HG02885 (cell line): Measurements from ENCODE around the gene STAT6.
"Not testable (repeated sequence)": the region's sequence is repeated elsewhere in the genome, so short reads cannot be mapped to it uniquely, and the experiment has no call there.

Experiments used
- ATAC-seq: cut with Tn5 transposase; IDR thresholded peaks from one replicate; pipeline ENCODE4 v1.9.1; 2021; ENCODE audit warnings: mild to moderate bottlenecking; ENCODE audit not compliant: unreplicated experiment, poor library complexity

STAT6 gene

GRCh38 chr12:57128519-57129247 lies 17.5 kb upstream of the STAT6 start:
- ATAC-seq, result no peak

DNA sequence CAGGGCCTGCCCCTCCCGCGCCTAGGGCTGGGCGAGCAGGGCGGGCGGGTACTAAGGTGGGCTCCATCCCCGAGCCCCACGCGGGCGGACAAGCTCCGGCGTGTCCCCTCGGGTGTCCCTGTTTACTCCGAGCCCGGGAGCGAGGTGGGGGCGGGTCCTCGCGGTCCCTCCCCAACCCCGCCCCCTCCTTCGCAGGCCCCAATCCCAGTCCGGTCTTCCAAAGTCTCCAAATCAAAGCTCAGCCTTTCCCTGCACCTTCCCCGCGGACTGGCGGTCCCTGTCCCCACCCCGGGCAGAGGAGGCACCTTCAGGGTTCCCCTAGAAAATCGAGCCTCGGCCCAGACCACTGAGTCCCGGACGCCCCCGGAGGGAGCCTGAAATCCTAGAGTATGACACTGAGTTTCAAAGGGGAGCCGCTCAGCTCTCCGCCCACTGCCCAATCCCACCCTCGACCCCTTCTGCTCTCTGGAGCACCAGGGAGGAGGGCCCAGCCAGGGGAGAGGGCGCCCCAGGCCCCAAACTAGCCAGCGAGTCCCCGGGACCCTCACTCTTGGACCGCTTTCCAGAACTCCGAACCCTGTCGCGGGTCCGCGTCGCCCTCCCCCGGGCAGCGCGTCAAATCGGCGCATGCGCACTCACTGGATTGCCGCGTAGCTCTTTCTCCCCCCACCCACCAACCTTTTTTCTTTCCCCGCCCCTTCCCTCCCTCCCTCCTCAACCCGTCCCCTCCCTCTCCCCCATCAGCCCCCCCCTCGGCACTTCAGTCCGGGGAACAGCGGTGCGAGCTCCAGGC lies 16.8 kb upstream of the STAT6 start, which contains the start of gene LRP1:
LRP1 (plus strand) TSS at position 758 of the 793 bp plus-strand sequence. CDS start 482 bp downstream, outside the sequence.
- ATAC-seq, result no peak

GRCh38 chr12:57127101-57127725 lies 16.1 kb upstream of the STAT6 start:
- no peak for ATAC-seq

DNA sequence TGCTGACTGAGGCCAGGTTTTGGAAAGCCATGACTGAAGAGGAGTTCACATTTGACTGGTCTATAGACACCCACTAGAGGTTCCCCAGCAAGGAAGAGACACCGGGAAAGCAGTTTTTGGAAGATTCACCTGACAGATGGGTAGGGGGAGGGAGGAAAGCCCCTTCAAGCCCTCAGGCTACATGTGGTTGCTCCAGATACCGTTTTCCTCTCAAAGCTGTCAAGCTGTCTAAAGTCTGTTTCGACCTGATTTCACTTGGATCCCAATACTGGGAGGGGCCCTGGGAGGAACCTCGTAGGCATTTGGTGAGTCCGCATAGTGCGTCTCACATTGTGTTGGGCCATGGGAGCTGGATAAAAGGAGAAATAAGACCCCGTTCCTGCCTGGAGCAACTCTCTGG lies 15.4 kb upstream of the STAT6 start:
- no peak for ATAC-seq

DNA sequence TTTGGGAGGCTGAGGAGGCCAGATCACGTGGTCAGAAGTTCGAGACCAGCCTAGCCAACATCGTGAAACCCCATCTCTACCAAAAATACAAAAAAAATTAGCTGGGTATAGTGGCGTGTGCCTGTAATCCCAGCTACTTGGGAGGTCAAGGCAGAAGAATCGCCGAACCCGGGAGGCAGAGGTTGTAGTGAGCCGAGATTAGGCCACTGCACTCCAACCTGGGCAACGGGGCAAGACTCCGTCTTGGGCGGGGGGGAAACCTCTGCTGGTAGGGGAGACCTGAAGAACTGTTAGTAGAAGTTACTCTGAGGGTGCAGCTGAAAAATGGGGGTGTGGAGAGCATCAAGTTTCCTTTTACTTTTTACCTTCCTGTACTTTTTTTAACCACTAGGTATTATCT lies 14.9 kb upstream of the STAT6 start:
- no peak for ATAC-seq

GRCh38 chr12:57124261-57124877 lies 13.2 kb upstream of the STAT6 start:
- ATAC-seq, result no peak

GRCh38 chr12:57123813-57124212 lies 12.7 kb upstream of the STAT6 start:
- ATAC-seq, result no peak

- ATAC-seq, result not testable (repeated sequence)
These were observed 9.6 kb upstream of the STAT6 start for GRCh38 chr12:57120718-57121117.

- no peak for ATAC-seq
These were observed 8.3 kb upstream of the STAT6 start for GRCh38 chr12:57119294-57120085.

- no peak for ATAC-seq
These were observed 7.6 kb upstream of the STAT6 start for GRCh38 chr12:57118711-57119271.

- no peak for ATAC-seq
These were observed 5.6 kb upstream of the STAT6 start for GRCh38 chr12:57116580-57117281.

- peak; percentile 65 for ATAC-seq
These were observed 1.5 kb upstream of the STAT6 start for GRCh38 chr12:57112492-57113294.

DNA sequence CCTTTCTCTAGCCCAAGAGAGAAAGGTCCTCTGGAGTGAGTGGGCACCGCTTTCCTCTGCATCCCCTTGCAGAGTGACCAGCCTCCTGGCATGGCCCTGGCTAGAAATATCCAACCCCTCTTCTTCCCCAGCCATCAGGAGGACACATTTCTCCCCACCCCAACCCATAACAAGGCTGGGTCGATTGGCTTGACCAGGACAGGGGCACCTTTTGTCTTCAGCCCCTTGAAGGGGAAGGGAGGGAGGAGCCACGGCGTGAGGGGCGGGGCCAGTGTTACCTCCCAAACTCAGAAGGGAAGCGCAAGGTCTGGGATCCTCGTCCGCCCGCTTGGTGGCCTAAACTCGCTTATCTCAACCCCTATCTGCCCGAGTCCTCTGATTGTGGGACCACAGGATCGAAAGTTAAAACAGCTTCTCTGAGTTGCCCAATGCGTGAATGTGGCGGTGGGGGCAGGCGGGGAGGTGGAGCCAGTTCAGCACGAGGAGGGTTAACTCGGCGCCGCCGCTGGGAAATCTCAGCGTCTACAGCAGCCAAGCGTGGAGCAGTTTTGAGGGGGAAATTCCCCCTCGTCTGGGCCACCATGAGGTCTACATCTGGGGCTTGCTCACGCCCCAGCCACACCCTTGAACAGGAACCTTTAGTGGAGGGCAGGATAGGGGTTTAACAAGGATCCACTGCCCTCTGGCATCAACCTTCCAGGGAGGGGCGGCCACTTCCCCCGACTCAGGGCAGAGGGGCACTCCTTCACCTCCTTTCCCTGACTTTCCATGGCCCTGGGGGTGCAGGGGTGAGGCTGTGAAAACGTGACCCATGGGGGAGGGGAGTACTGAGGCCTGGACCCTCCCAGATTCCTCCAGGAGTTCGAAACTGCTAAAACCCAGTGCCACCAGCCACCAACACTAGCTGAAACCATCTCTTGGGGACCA lies 795 bp downstream of the STAT6 start:
- ATAC-seq, result peak; percentile 48

GRCh38 chr12:57109207-57110103 lies 1.7 kb downstream of the STAT6 start:
- ATAC-seq, result no peak

GRCh38 chr12:57107456-57108155 lies 3.6 kb downstream of the STAT6 start:
- no peak for ATAC-seq
